Ishikawa (cell line): Measurements from ENCODE around the gene PTPN11.

Experiments
- CREB1 ChIP-seq: IDR thresholded peaks from 2 replicates; pipeline ENCODE4 v1.6.1; 2012; ENCODE audit warnings: low read depth
- MAX ChIP-seq: IDR thresholded peaks from 2 replicates; pipeline ENCODE4 v1.6.1; 2012

- TF ChIP-seq MAX (no peak), CREB1 (no peak)
Observed at GRCh38 chr12:112496496-112496895, 77.7 kb downstream of the PTPN11 start.
